ENCODE measurements around the gene PDE1A. TPM values are rescaled to one million over a fixed set of nuclear protein-coding genes. Genes with fewer than 3 reads are reported as not detected.

PDE1A gene
- polyA plus RNA-seq, 1 of the 3 experiments (the other 2 are of a cell fraction): 0.08 TPM

DNA sequence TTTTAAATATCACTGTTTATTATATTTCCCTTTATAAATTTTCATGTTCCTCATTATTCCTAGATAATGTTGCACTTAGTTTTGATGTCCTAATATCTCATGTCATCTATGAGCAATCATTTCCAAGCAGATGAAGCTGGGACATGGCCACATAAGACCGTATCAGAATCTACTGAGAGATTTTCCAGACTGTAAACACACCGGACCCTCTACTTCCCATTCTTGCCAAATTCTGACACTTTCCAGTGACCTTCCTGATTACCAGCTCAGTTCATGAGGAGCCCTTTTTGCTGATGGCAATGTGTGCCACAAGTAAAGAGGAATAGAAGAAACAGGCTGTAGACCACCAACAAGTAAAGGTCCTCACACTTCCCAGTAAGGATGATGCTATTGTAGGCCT, 20.3 kb upstream of the PDE1A start:
- Histone ChIP-seq H3K27ac (ENCODE audit: low read depth in 2 of 2, low read length in 1 of 2) (no peak overlapping the region), H3F3A (replicated peaks; ENCODE audit: insufficient read depth) (no peaks in the 10 kb centered on the region)
- 89% methylated on average over 2 of the region's 2 CpGs for WGBS (ENCODE audit: low lambda C conversion rate)

DNA sequence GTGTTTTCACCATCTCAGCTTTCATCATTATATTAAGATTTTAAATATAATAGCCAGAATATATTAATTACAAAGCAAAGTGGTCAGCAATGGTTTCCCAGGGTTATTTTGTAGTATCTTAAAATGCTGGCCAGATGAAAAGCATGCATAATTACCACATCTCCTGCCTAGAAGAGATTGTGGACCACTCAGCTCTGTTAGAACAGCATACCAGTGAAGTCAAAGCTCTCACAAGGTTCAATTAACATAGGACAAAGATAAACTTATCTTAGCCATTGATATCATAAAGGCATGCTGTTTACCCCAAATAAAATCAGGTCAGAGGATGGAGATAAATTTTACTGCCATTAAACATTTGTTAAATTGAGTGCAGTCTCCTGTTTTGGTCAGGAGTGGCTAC, 19.3 kb upstream of the PDE1A start:
- H3K4me1 ChIP-seq (ENCODE audit: control insufficient read depth in 1 of 2, insufficient read depth in 2 of 2, low read depth in 1 of 2, low read length in 1 of 2): peaks cover 0 to 10% of the 10 kb centered on the region in 2 experiments; a peak in 2 of 4 replicates
- TF ChIP-seq SIN3A (IDR thresholded peaks at IDR 0.05; ENCODE audit: borderline replicate concordance, low read depth, low read length) (no peak), ELF1 (IDR thresholded peaks at IDR 0.05) (no peak), EP300 (IDR thresholded peaks at IDR 0.05; ENCODE audit: borderline replicate concordance in 1 of 2, low read depth in 1 of 2, low read length in 1 of 2) (no peak)
- POLR2A ChIA-PET: no interaction called here
- H3K4me3 ChIP-seq (ENCODE audit: low read depth in 2 of 2, low read length in 1 of 2): no peak overlapping the region
- no peaks in the 10 kb centered on the region for H3K36me3 ChIP-seq (replicated peaks in 1 of 2; ENCODE audit: control insufficient read depth in 1 of 2, insufficient read depth in 2 of 2, low read length in 1 of 2)
- CTCF ChIA-PET: interaction anchor here (1.1 to 1.2 kb wide), 2 partner anchors 16 to 203 kb away, joined by 3 to 5 read pairs; no protein-coding TSS in a partner anchor
- no peak overlapping the region for H3K27ac ChIP-seq (ENCODE audit: low read depth in 2 of 2, low read length in 1 of 2)
- no peak overlapping the region for H3K4me2 ChIP-seq
- no peak overlapping the region for H3K9ac ChIP-seq
- H3K79me2 ChIP-seq (ENCODE audit: insufficient read depth): no peaks in the 10 kb centered on the region
- H4K20me1 ChIP-seq (ENCODE audit: insufficient read depth): no peaks in the 10 kb centered on the region
- no peak overlapping the region for H2AFZ ChIP-seq (ENCODE audit: low read depth)
- H3K9me3 ChIP-seq: no peaks in the 10 kb centered on the region
- no peaks in the 10 kb centered on the region for H3K9me2 ChIP-seq
- no peaks in the 10 kb centered on the region for H3F3A ChIP-seq (replicated peaks; ENCODE audit: insufficient read depth)
- H3K27me3 ChIP-seq (ENCODE audit: insufficient read depth): no peaks in the 10 kb centered on the region
- no peak for DNase-seq

More for the DNA sequence above, 20.3 kb upstream of the PDE1A start:
- DNase-seq: no peak
- no peaks in the 10 kb centered on the region for H3K9me3 ChIP-seq
- peaks cover 0 to 10% of the 10 kb centered on the region in 2 experiments; a peak in 2 of 4 replicates for H3K4me1 ChIP-seq (ENCODE audit: control insufficient read depth in 1 of 2, insufficient read depth in 2 of 2, low read depth in 1 of 2, low read length in 1 of 2)
- H3K9me2 ChIP-seq: no peaks in the 10 kb centered on the region
- POLR2A ChIA-PET: no interaction called here
- H3K36me3 ChIP-seq (replicated peaks in 1 of 2; ENCODE audit: control insufficient read depth in 1 of 2, insufficient read depth in 2 of 2, low read length in 1 of 2): no peaks in the 10 kb centered on the region
- H4K20me1 ChIP-seq (ENCODE audit: insufficient read depth): no peaks in the 10 kb centered on the region
- H3K27me3 ChIP-seq (ENCODE audit: insufficient read depth): no peaks in the 10 kb centered on the region
- H3K4me3 ChIP-seq (ENCODE audit: low read depth in 2 of 2, low read length in 1 of 2): no peak overlapping the region
- no peak overlapping the region for H3K4me2 ChIP-seq
- H3K79me2 ChIP-seq (ENCODE audit: insufficient read depth): no peaks in the 10 kb centered on the region
- no peak for TF ChIP-seq RXRA (IDR thresholded peaks at IDR 0.05; ENCODE audit: borderline replicate concordance, low read depth)
- TF ChIP-seq RFX5 (IDR thresholded peaks at IDR 0.05; ENCODE audit: low read length): no peak
- TF ChIP-seq RCOR1 (IDR thresholded peaks at IDR 0.05; ENCODE audit: low read length): no peak
- no peak for TF ChIP-seq TCF12 (IDR thresholded peaks at IDR 0.05)
- TF ChIP-seq, protein P1, sequence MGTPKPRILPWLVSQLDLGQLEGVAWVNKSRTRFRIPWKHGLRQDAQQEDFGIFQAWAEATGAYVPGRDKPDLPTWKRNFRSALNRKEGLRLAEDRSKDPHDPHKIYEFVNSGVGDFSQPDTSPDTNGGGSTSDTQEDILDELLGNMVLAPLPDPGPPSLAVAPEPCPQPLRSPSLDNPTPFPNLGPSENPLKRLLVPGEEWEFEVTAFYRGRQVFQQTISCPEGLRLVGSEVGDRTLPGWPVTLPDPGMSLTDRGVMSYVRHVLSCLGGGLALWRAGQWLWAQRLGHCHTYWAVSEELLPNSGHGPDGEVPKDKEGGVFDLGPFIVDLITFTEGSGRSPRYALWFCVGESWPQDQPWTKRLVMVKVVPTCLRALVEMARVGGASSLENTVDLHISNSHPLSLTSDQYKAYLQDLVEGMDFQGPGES (IDR thresholded peaks at IDR 0.05; ENCODE audit: low read depth, low read length): no peak
- H2AFZ ChIP-seq (ENCODE audit: low read depth): no peak overlapping the region
- no peak overlapping the region for H3K9ac ChIP-seq
- CTCF ChIA-PET: no interaction called here

DNA sequence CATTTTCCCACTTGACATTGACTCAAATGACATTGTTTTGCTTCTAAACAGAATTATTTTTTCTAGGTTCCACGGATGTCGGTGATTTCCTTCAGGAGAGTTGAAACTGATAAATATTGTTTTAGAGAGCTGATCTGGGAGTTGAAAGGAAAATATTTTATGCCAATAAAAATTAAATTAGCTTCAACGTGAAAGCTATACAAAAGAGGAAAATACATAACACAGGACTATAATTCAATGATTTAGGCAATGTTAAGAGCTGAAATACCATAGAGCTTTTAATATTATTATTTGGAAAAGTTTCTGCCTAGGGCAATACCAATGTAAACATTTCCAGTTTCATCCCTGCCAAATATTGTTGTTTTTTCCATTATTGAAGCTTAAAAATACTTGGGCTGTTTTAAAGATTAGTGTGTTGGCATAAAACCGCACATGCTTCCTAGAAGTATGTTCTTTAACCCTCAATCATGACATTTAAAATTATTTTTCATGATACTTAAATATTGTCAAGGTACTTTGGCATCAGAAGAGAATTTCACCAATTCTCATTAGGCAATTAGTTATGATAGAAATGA, 18.6 kb upstream of the PDE1A start:
- no peak overlapping the region for H3K27ac ChIP-seq (ENCODE audit: low read depth in 2 of 2, low read length in 1 of 2)
- H4K20me1 ChIP-seq (ENCODE audit: insufficient read depth): no peaks in the 10 kb centered on the region
- H2AFZ ChIP-seq (ENCODE audit: low read depth): no peak overlapping the region
- no peaks in the 10 kb centered on the region for H3K9me2 ChIP-seq
- H3K79me2 ChIP-seq (ENCODE audit: insufficient read depth): no peaks in the 10 kb centered on the region
- 81% methylated on average over 4 of the region's 4 CpGs for WGBS (ENCODE audit: low lambda C conversion rate)
- H3K27me3 ChIP-seq (ENCODE audit: insufficient read depth): no peaks in the 10 kb centered on the region
- CTCF ChIA-PET: interaction anchor here (1.0 to 1.2 kb wide), 3 partner anchors 16 to 204 kb away, joined by 3 to 5 read pairs (median 3); no protein-coding TSS in a partner anchor
- H3K36me3 ChIP-seq (replicated peaks in 1 of 2; ENCODE audit: control insufficient read depth in 1 of 2, insufficient read depth in 2 of 2, low read length in 1 of 2): no peaks in the 10 kb centered on the region
- no peak overlapping the region for H3K4me3 ChIP-seq (ENCODE audit: low read depth in 2 of 2, low read length in 1 of 2)
- no peaks in the 10 kb centered on the region for H3K9me3 ChIP-seq
- H3F3A ChIP-seq (replicated peaks; ENCODE audit: insufficient read depth): no peaks in the 10 kb centered on the region
- H3K4me1 ChIP-seq (ENCODE audit: control insufficient read depth in 1 of 2, insufficient read depth in 2 of 2, low read depth in 1 of 2, low read length in 1 of 2): peaks cover 0 to 10% of the 10 kb centered on the region in 2 experiments; a peak in 2 of 4 replicates
- POLR2A ChIA-PET: no interaction called here
- H3K4me2 ChIP-seq: no peak overlapping the region
- no peak for DNase-seq
- TF ChIP-seq RFX5 (IDR thresholded peaks at IDR 0.05; ENCODE audit: low read length) (no peak), FOXJ3 (CRISPR knock-in tag; IDR thresholded peaks at IDR 0.05) (no peak), MEF2A (IDR thresholded peaks at IDR 0.05; ENCODE audit: borderline replicate concordance, low read depth) (no peak), SMC3 (IDR thresholded peaks at IDR 0.05; ENCODE audit: low read depth, low read length) (no peak), ELF1 (IDR thresholded peaks at IDR 0.05) (no peak)
- TF ChIP-seq, protein P2, sequence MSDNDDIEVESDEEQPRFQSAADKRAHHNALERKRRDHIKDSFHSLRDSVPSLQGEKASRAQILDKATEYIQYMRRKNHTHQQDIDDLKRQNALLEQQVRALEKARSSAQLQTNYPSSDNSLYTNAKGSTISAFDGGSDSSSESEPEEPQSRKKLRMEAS (IDR thresholded peaks at IDR 0.05; ENCODE audit: low read depth): no peak
- no peak overlapping the region for H3K9ac ChIP-seq

All from SK-N-SH (cell line).